K562 (cell line): ENCODE data around the gene TECPR1. TPM values are rescaled to one million over a fixed set of nuclear protein-coding genes. Genes with fewer than 3 reads are reported as not detected.

Experiments used
- ATAC-seq: fragments of 200-7000 bp; cut with Tn5 transposase; 3 replicates; pipeline ENCODE4 v1.9.1; 2020; ENCODE audit warnings: moderate library complexity
- BruUV-seq: library from RNA; stranded (reverse); fragments of 400-500 nt; replicated peaks from 2 replicates; lab custom pipeline; 2021; lab: Mats Ljungman, UMichigan
- CTCF ChIA-PET: fragments of 300-600 bp; formaldehyde crosslinking; extraction: SDS; loops from one replicate; lab custom pipeline; 2021; ENCODE audit warnings: low intra/inter-chr PET ratio; lab: Yijun Ruan, JAX
- POLR2A ChIA-PET: fragments of 300-600, 350-650 bp; sonication (Branson Sonifier 250); formaldehyde crosslinking; extraction: SDS; loops from one replicate; lab custom pipeline; 2021; ENCODE audit warnings: antibody characterized with exemption, inconsistent platforms; lab: Yijun Ruan, JAX
- DNase-seq, 4 experiments: peaks; one replicate each; pipeline versions ENCODE4 v3.0.0 to v3.0.0-alpha.2; 2011 to 2018; ENCODE audit warnings: low spot score in 3 of 4, mixed read lengths in 3 of 4; ENCODE audit errors: extremely low read depth in 1 of 4
- FAIRE-seq: peaks from 2 replicates; lab custom pipeline; 2011; peaks lifted over from hg19 to GRCh38; lab: Jason Lieb, UNC
- H2AFZ ChIP-seq: 2 replicates; pipeline ENCODE4 v1.6.0; 2011; ENCODE audit warnings: low read depth, low read length, control low read depth, inconsistent platforms
- H3K27ac ChIP-seq: fragments of 200-600 bp; 3 replicates; pipeline ENCODE4 v1.8.0; 2011; ENCODE audit warnings: low read depth, mild to moderate bottlenecking, control low read depth, inconsistent platforms, low read length, moderate library complexity, mixed read lengths; ENCODE audit errors: extremely low read depth
- H3K27me3 ChIP-seq, 2 experiments: fragments of 300-600 bp in 1 of 2; 2 replicates in 1 of 2; 3 replicates in 1 of 2; pipeline versions ENCODE4 v1.6.0 to v1.8.0; 2011; ENCODE audit warnings: inconsistent platforms in 2 of 2, low read length in 2 of 2, mild to moderate bottlenecking in 1 of 2, mixed read lengths in 1 of 2, moderate library complexity in 1 of 2; ENCODE audit not compliant: control insufficient read depth in 2 of 2, insufficient read depth in 2 of 2
- H3K36me3 ChIP-seq: fragments of 300-600 bp; 3 replicates; pipeline ENCODE4 v1.8.0; 2011; ENCODE audit warnings: mild to moderate bottlenecking, low read length, inconsistent platforms; ENCODE audit not compliant: control insufficient read depth, insufficient read depth
- H3K4me1 ChIP-seq, 2 experiments: fragments of 200-600 bp in 1 of 2; replicated peaks in 1 of 2; 2 replicates in 1 of 2; 3 replicates in 1 of 2; pipeline versions ENCODE4 v1.5.1 to v1.8.0; 2011; ENCODE audit warnings: inconsistent platforms in 2 of 2, low read length in 2 of 2, mild to moderate bottlenecking in 1 of 2, mixed read lengths in 1 of 2, moderate library complexity in 1 of 2; ENCODE audit not compliant: control insufficient read depth in 2 of 2, insufficient read depth in 2 of 2
- H3K4me2 ChIP-seq: 2 replicates; pipeline ENCODE4 v1.6.1; 2011; ENCODE audit warnings: low read length, control low read depth, inconsistent platforms, mixed read lengths; ENCODE audit not compliant: insufficient read depth
- H3K4me3 ChIP-seq: fragments of 200-600 bp; sonication (generic), shearing (Covaris generic); 2 replicates; pipeline ENCODE4 v1.5.1; 2016; ENCODE audit warnings: control low read depth, inconsistent platforms
- H3K79me2 ChIP-seq: fragments of 200-600 bp; 3 replicates; pipeline ENCODE4 v1.8.0; 2011; ENCODE audit warnings: low read length, inconsistent platforms; ENCODE audit not compliant: control insufficient read depth, insufficient read depth
- H3K9ac ChIP-seq, 2 experiments: 2 replicates each; pipeline versions ENCODE4 v1.6.0 to v1.6.1; 2011; ENCODE audit warnings: low read depth in 2 of 2, low read length in 2 of 2, control low read depth in 1 of 2, inconsistent platforms in 1 of 2, mild to moderate bottlenecking in 1 of 2, mixed read lengths in 1 of 2; ENCODE audit not compliant: insufficient read depth in 1 of 2
- H3K9me1 ChIP-seq: one replicate; pipeline ENCODE4 v1.6.0; 2011; ENCODE audit warnings: inconsistent platforms, mild to moderate bottlenecking, low read length, moderate library complexity; ENCODE audit not compliant: control insufficient read depth, insufficient read depth
- H3K9me3 ChIP-seq: replicated peaks from 2 replicates; pipeline ENCODE4 v1.5.1; 2011; ENCODE audit warnings: low read depth, low read length, inconsistent platforms; ENCODE audit not compliant: control insufficient read depth, insufficient read depth
- H4K20me1 ChIP-seq: replicated peaks from 2 replicates; pipeline ENCODE4 v1.6.1; 2011; ENCODE audit warnings: low read length, inconsistent platforms, mixed read lengths; ENCODE audit not compliant: control insufficient read depth, insufficient read depth
- CBX5 ChIP-seq: IDR thresholded peaks from 2 replicates; pipeline ENCODE4 v1.6.1; 2014; ENCODE audit warnings: low read depth, borderline replicate concordance
- PCBP1 ChIP-seq: fragments of 200-400 bp; formaldehyde crosslinking; IDR thresholded peaks from 2 replicates; pipeline ENCODE4 v1.6.1; 2018; ENCODE audit warnings: mild to moderate bottlenecking, low read depth, low read length; ENCODE audit not compliant: poor library complexity, severe bottlenecking
- POLR2A ChIP-seq: fragments of 450-650 bp; conservative IDR thresholded peaks from 2 replicates; pipeline ENCODE4 v1.6.1; 2016
- RNF2 ChIP-seq: sonication (generic); IDR thresholded peaks from 2 replicates; pipeline ENCODE4 v1.6.1; 2016
- SAP30 ChIP-seq: fragments of 200-600 bp; sonication (generic); IDR thresholded peaks from 2 replicates; pipeline ENCODE4 v1.6.1; 2012; ENCODE audit warnings: borderline replicate concordance, low read depth, mild to moderate bottlenecking, moderate library complexity, low read length, control low read depth, inconsistent platforms; ENCODE audit not compliant: insufficient read depth, poor library complexity, severe bottlenecking
- TCF7L2 ChIP-seq: fragments of 150-350 bp; IDR thresholded peaks from 2 replicates; pipeline ENCODE4 v1.6.1; 2016; ENCODE audit warnings: low read depth, mild to moderate bottlenecking, low read length, moderate library complexity
- ZNF133 ChIP-seq: fragments of 250-450 bp; sonication (Bioruptor Pico); IDR thresholded peaks from 2 replicates; pipeline ENCODE4 v1.4.0; 2020; ENCODE audit warnings: mild to moderate bottlenecking
- ZNF253 ChIP-seq: fragments of 250-450 bp; sonication (Bioruptor Pico); conservative IDR thresholded peaks from 2 replicates; pipeline ENCODE4 v1.6.1; 2021; ENCODE audit warnings: mild to moderate bottlenecking
- ZNF436 ChIP-seq: fragments of 250-450, 450-650 bp; sonication (Bioruptor Pico); formaldehyde crosslinking; IDR thresholded peaks from 2 replicates; pipeline ENCODE4 v1.7.0; 2020; ENCODE audit warnings: mild to moderate bottlenecking
- ZNF717 ChIP-seq: fragments of 250-450 bp; sonication (Bioruptor Pico); IDR thresholded peaks from 2 replicates; pipeline ENCODE4 v1.5.0; 2021
- ZNF79 ChIP-seq: fragments of 250-450 bp; sonication (Bioruptor Pico); IDR thresholded peaks from 2 replicates; pipeline ENCODE4 v1.4.0; 2020; ENCODE audit warnings: low read depth, mild to moderate bottlenecking, moderate library complexity
- WGBS: fragments of 100-300 bp; shearing (Covaris generic); methylation state at CpG from one replicate; pipeline ENCODE4 v1.1.6; 2016; ENCODE audit warnings: low coverage, mixed read lengths; ENCODE audit not compliant: insufficient coverage; ENCODE audit errors: missing lambda C conversion rate; 5-methylcytosine and 5-hydroxymethylcytosine counted together
- in situ Hi-C: fragments of 300-500 bp; cut with MboI; formaldehyde crosslinking; loops from 4 replicates; pipeline ENCODE4 v1.15.0; 2018; ENCODE audit warnings: inconsistent platforms, mixed read lengths
- intact Hi-C: fragments of 100-400 bp; cut with micrococcal nuclease; formaldehyde crosslinking; loops from 2 replicates; pipeline ENCODE4 v1.14.2; 2022
- polyA plus RNA-seq, 8 experiments: library from polyadenylated mRNA; depleted of rRNA in 4 of 8; stranded (reverse) in 5 of 8; unstranded in 3 of 8; fragments of >200 nt; fragmentation: Nextera tagmentation in 2 of 8; fragmentation: Illumina TruSeq in 1 of 8; extraction: Ambion mirVana in 2 of 8; extraction: Trizol in 1 of 8; gene quantifications; 2 replicates each; pipeline versions ENCODE4 v1.2.1 to v1.2.3, GENCODE V29; 2011 to 2014; ENCODE audit warnings: inconsistent platforms in 1 of 8, missing spikeins in 1 of 8
- total RNA-seq, 7 experiments: library from RNA; depleted of rRNA in 6 of 7; stranded (reverse); fragments of >200 nt in 6 of 7; fragmentation: Illumina TruSeq in 2 of 7; extraction: Trizol in 2 of 7; gene quantifications; 2 replicates each; pipeline versions ENCODE4 v1.2.1 to v1.2.3, GENCODE V29; 2011 to 2021; ENCODE audit warnings: low replicate concordance in 1 of 7
- TF ChIP-seq, protein P1 (sequence below): fragments of 250-450 bp; sonication (Bioruptor Pico); IDR thresholded peaks from 2 replicates; pipeline ENCODE4 v1.4.0; 2020; ENCODE audit warnings: mild to moderate bottlenecking
- TF ChIP-seq, protein P2 (sequence below): sonication (generic); formaldehyde crosslinking; IDR thresholded peaks from 2 replicates; pipeline ENCODE4 v1.4.0; 2020; ENCODE audit warnings: mild to moderate bottlenecking, missing genetic modification reagents

Gene TECPR1
- total and polyA plus RNA-seq, 9 of the 15 experiments (the other 6 are each of a cell fraction or from before 2014, with no cell fraction given): 0.17 to 15.0 (median 2.2) TPM

DNA sequence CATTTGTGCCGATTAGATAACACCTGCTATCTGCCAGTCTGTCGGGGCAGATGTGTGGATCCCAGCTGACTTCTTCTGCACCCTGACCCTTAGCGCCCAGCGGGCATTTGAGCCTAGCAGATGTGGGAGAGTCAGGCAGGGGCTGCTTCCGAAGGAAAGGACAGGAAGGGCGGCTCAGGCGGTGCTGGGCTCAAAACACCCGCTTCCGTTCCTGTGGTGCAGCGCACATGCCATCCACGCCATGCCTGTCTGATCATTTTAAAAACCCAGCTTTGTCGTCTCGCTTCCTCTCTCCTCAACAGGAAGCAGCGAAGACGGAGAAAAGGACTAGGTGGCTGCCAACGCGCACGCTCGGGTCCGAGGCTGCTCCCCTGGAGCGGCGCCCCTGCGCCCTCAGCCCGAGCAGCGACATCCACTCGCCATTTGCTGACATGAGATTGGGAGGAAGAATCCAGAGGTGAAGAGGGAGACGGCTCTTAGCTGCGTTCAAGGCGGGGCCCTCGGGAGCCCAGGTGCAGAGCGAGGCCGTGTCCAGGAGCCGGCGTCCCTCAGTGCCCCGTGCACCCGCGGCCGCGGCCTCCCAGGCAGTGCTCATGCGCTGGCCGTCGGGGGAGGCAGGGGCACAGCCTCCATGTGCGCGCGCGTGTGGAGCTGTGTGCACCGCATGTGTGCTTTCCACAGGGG lies 46.7 kb downstream of the TECPR1 start:
- no peaks in the 10 kb centered on the region for H3K27me3 ChIP-seq
- no peaks in the 10 kb centered on the region for H3K79me2 ChIP-seq
- in situ Hi-C loops (no loop called here), intact Hi-C loops (no loop called here)
- H3K4me2 ChIP-seq: no peak overlapping the region
- ChIA-PET CTCF (no interaction called here), POLR2A (no interaction called here)
- no peak for FAIRE-seq
- BruUV-seq: no TSS peak
- H3K9ac ChIP-seq: no peak overlapping the region
- H4K20me1 ChIP-seq: no peaks in the 10 kb centered on the region
- no peak for TF ChIP-seq ZNF133 (CRISPR knock-in tag)
- peak; percentile 27 for TF ChIP-seq PCBP1
- H3K4me3 ChIP-seq: no peak overlapping the region
- peaks cover 44% of the 10 kb centered on the region; the same call in 1 of the 3 replicates for H3K36me3 ChIP-seq
- no peaks in the 10 kb centered on the region for H3K9me3 ChIP-seq
- DNase-seq: no peak
- ATAC-seq: no peak
- H2AFZ ChIP-seq: no peak overlapping the region
- WGBS: 96% methylated on average over 47 of the region's 47 CpGs
- peaks cover 0 to 26% of the 10 kb centered on the region in 2 experiments; a peak in 2 of 5 replicates for H3K4me1 ChIP-seq
- H3K9me1 ChIP-seq: no peaks in the 10 kb centered on the region
- H3K27ac ChIP-seq: no peak overlapping the region

DNA sequence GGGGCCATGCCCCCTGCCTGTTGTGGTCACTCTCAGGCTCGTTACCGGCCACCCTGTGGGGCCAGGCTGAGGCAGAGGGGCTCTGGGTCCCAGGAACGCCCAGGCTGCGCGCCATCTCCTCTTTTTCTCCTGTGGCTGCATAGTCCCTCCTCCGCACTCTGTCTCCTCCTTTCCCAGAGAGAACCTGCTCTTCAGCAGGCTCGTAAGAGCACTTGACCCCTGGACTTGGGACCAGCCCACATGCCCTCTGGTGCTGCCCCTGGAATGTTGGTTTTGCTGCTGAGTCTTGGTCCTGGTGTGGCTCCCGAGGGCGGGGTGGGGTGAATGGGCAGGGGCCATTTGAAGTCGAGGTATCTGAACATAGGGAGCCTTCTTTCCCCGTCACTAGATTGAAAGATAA lies 47.4 kb downstream of the TECPR1 start:
- Histone ChIP-seq H3K9me3 (no peaks in the 10 kb centered on the region), H3K27ac (no peak overlapping the region), H3K36me3 (peaks cover 44% of the 10 kb centered on the region; the same call in 1 of the 3 replicates), H3K27me3 (no peaks in the 10 kb centered on the region), H3K4me3 (no peak overlapping the region), H3K4me2 (no peak overlapping the region), H4K20me1 (no peaks in the 10 kb centered on the region), H3K4me1 (peaks cover 0 to 23% of the 10 kb centered on the region in 2 experiments; a peak in 2 of 5 replicates), H3K9ac (no peak overlapping the region), H2AFZ (no peak overlapping the region), H3K9me1 (no peaks in the 10 kb centered on the region), H3K79me2 (no peaks in the 10 kb centered on the region)
- intact Hi-C loops: no loop called here
- TF ChIP-seq TCF7L2 (no peak), CBX5 (no peak), ZNF717 (no peak), ZNF79 (CRISPR knock-in tag) (no peak), RNF2 (no peak), POLR2A (no peak), ZNF436 (CRISPR knock-in tag) (no peak), ZNF253 (CRISPR knock-in tag) (no peak), SAP30 (no peak)
- TF ChIP-seq, protein P1, sequence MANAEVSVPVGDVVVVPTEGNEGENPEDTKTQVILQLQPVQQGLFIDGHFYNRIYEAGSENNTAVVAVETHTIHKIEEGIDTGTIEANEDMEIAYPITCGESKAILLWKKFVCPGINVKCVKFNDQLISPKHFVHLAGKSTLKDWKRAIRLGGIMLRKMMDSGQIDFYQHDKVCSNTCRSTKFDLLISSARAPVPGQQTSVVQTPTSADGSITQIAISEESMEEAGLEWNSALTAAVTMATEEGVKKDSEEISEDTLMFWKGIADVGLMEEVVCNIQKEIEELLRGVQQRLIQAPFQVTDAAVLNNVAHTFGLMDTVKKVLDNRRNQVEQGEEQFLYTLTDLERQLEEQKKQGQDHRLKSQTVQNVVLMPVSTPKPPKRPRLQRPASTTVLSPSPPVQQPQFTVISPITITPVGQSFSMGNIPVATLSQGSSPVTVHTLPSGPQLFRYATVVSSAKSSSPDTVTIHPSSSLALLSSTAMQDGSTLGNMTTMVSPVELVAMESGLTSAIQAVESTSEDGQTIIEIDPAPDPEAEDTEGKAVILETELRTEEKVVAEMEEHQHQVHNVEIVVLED (CRISPR knock-in tag): no peak
- TF ChIP-seq, protein P2, sequence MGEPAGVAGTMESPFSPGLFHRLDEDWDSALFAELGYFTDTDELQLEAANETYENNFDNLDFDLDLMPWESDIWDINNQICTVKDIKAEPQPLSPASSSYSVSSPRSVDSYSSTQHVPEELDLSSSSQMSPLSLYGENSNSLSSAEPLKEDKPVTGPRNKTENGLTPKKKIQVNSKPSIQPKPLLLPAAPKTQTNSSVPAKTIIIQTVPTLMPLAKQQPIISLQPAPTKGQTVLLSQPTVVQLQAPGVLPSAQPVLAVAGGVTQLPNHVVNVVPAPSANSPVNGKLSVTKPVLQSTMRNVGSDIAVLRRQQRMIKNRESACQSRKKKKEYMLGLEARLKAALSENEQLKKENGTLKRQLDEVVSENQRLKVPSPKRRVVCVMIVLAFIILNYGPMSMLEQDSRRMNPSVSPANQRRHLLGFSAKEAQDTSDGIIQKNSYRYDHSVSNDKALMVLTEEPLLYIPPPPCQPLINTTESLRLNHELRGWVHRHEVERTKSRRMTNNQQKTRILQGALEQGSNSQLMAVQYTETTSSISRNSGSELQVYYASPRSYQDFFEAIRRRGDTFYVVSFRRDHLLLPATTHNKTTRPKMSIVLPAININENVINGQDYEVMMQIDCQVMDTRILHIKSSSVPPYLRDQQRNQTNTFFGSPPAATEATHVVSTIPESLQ (CRISPR knock-in tag): no peak
- FAIRE-seq (no peak), DNase-seq (no peak), ATAC-seq (no peak)
- POLR2A ChIA-PET: no interaction called here
- BruUV-seq: no TSS peak
- CTCF ChIA-PET: no interaction called here
- 87% methylated on average over 11 of the region's 11 CpGs for WGBS
- in situ Hi-C loops: no loop called here
